ENCODE data around the gene TBCD. TPM values are rescaled to one million over a fixed set of nuclear protein-coding genes. Genes with fewer than 3 reads are reported as not detected.

Gene TBCD
- total RNA-seq, 1 donor from 2014 or later: 59.8 TPM

- Mint-ChIP-seq H3K36me3 (ENCODE audit: low read depth) (peaks cover 24% of the 10 kb centered on the region), H3K4me3 (ENCODE audit: unreplicated experiment) (no peak overlapping the region), H3K27ac (ENCODE audit: unreplicated experiment) (no peak overlapping the region), H3K4me1 (ENCODE audit: low read depth) (peaks cover 19% of the 10 kb centered on the region), H3K27me3 (ENCODE audit: low read depth) (no peaks in the 10 kb centered on the region), H3K9me3 (ENCODE audit: low read depth) (peaks cover 41% of the 10 kb centered on the region)
- no peak for TF ChIP-seq CTCF (IDR thresholded peaks at IDR 0.05)
- DNase-seq (ENCODE audit: low spot score): no peak
Observed at GRCh38 chr17:82989881-82990280, 238.0 kb downstream of the TBCD start.

GRCh38 chr17:82993005-82993404 is 241.1 kb downstream of the TBCD start:
- no peak overlapping the region for H3K4me3 Mint-ChIP-seq (ENCODE audit: unreplicated experiment)
- no peak for TF ChIP-seq CTCF (IDR thresholded peaks at IDR 0.05)
- peaks cover 20% of the 10 kb centered on the region for H3K36me3 Mint-ChIP-seq (ENCODE audit: low read depth)
- H3K27me3 Mint-ChIP-seq (ENCODE audit: low read depth): no peaks in the 10 kb centered on the region
- peaks cover 46% of the 10 kb centered on the region for H3K9me3 Mint-ChIP-seq (ENCODE audit: low read depth)
- DNase-seq (ENCODE audit: low spot score): no peak
- no peaks in the 10 kb centered on the region for H3K4me1 Mint-ChIP-seq (ENCODE audit: low read depth)
- H3K27ac Mint-ChIP-seq (ENCODE audit: unreplicated experiment): no peak overlapping the region

Other genes with a start within 250 kb of the TBCD start
- 47.6 to 49.5 TPM (median 49.4 TPM) in 3 replicates for gene FOXK2, start 232.3 kb upstream of the TBCD start, total RNA-seq
- gene WDR45B, start 103.6 kb upstream of the TBCD start, total RNA-seq: 60.4 to 70.0 TPM (median 67.8 TPM) in 3 replicates
- 16.7 to 20.0 TPM (median 20.0 TPM) in 3 replicates for gene RAB40B, start 53.4 kb upstream of the TBCD start, total RNA-seq
- 23.0 to 27.4 TPM (median 23.3 TPM) in 3 replicates for gene FN3KRP, start 35.4 kb upstream of the TBCD start, total RNA-seq
- 16.2 to 20.5 TPM (median 19.0 TPM) in 3 replicates for gene FN3K, start 16.4 kb upstream of the TBCD start, total RNA-seq
- gene ZNF750, start 88.0 kb downstream of the TBCD start, total RNA-seq: not detected in 3 replicates